ENCODE results near the gene ARHGEF17. TPM values are rescaled to one million over a fixed set of nuclear protein-coding genes. Genes with fewer than 3 reads are reported as not detected.

ARHGEF17 gene
- total and polyA plus RNA-seq, 2 of the 8 experiments (the other 6 are each of a cell fraction or from before 2014, with no cell fraction given), result 11.3 to 14.6 TPM

DNA sequence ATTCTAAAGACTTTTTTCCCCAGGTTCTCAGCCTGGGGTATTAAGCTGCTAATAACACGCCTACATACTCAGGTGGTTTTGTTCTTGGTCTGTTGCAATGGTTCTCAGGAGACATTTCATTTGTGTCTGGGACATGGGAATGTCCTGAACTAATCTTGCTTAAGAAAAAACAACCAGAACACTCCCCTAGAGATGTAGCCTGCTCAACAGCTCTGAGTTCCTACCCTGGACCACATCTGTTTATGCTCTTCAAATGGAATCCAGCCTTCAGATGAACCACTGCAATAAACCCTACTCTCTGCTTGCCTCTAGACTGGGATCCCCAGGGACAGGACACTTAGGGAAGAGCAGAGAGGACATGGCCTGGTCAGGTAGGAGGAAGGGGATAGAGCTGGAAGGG, 98.1 kb downstream of the ARHGEF17 start:
- H3K23ac ChIP-seq (ENCODE audit: insufficient read length), result no peak overlapping the region
- TF ChIP-seq ZNF274 (IDR thresholded peaks at IDR 0.05; ENCODE audit: borderline replicate concordance, extremely low read depth, low read length) (no peak), SIX5 (IDR thresholded peaks at IDR 0.05; ENCODE audit: low read depth, low read length) (no peak), CEBPB (IDR thresholded peaks at IDR 0.05; ENCODE audit: low read depth, low read length) (no peak), POU5F1 (IDR thresholded peaks at IDR 0.05; ENCODE audit: low read depth, low read length) (no peak), POLR2AphosphoS5 (IDR thresholded peaks at IDR 0.05; ENCODE audit: low read depth, low read length) (no peak), SIN3A (conservative IDR thresholded peaks at IDR 0.05 in 1 of 2, IDR thresholded peaks at IDR 0.05 in 1 of 2; ENCODE audit: low read depth in 1 of 2, low read length in 2 of 2) (no peak), YY1 (IDR thresholded peaks at IDR 0.05; ENCODE audit: low read depth, low read length) (no peak), SP4 (IDR thresholded peaks at IDR 0.05; ENCODE audit: low read length) (no peak), RBBP5 (IDR thresholded peaks at IDR 0.05; ENCODE audit: borderline replicate concordance, low read depth, low read length) (no peak), JUND (IDR thresholded peaks at IDR 0.05; ENCODE audit: low read length) (no peak)
- no peak overlapping the region for H3K18ac ChIP-seq (ENCODE audit: extremely low read depth, low read length)
- H3K36me3 ChIP-seq (ENCODE audit: control insufficient read depth in 2 of 4, insufficient read depth in 4 of 4, low read length in 3 of 4), result peaks cover 0 to 20% (median 6%) of the 10 kb centered on the region in 4 experiments; a peak in 5 of 8 replicates
- H3K4me2 ChIP-seq (ENCODE audit: insufficient read depth in 1 of 2, low read depth in 2 of 2, low read length in 2 of 2), result no peak overlapping the region
- H3K56ac ChIP-seq (replicated peaks; ENCODE audit: insufficient read length, low read depth, low read length), result no peak overlapping the region
- no peaks in the 10 kb centered on the region for H3K79me1 ChIP-seq (ENCODE audit: low read depth, low read length)
- H2BK5ac ChIP-seq (ENCODE audit: low read depth, low read length), result no peak overlapping the region
- H3K27me3 ChIP-seq (replicated peaks in 1 of 4; ENCODE audit: control insufficient read depth in 3 of 4, extremely low read depth in 1 of 4, insufficient read depth in 3 of 4, low read length in 3 of 4), result no peaks in the 10 kb centered on the region
- no peak overlapping the region for H3K14ac ChIP-seq (ENCODE audit: insufficient read length)
- H3K9ac ChIP-seq (replicated peaks in 1 of 4; ENCODE audit: extremely low read depth in 1 of 4, low read depth in 3 of 4, low read length in 3 of 4), result no peak overlapping the region
- no peak overlapping the region for H2BK12ac ChIP-seq (ENCODE audit: low read depth, low read length)
- no peak overlapping the region for H2AFZ ChIP-seq (ENCODE audit: low read length)
- no peak overlapping the region for H4K8ac ChIP-seq (ENCODE audit: extremely low read depth, insufficient read depth, low read length)
- no peak overlapping the region for H2BK20ac ChIP-seq (ENCODE audit: low read length)
- H2AK5ac ChIP-seq (ENCODE audit: low read depth, low read length), result no peak overlapping the region
- no peak overlapping the region for H3K4ac ChIP-seq (replicated peaks; ENCODE audit: insufficient read length, low read depth, low read length)
- H3K79me2 ChIP-seq (ENCODE audit: control insufficient read depth in 1 of 2, insufficient read depth in 2 of 2, low read length in 2 of 2), result no peaks in the 10 kb centered on the region
- WGBS, 2 experiments (ENCODE audit: extremely low coverage in 1 of 2, insufficient coverage in 1 of 2, insufficient read length in 1 of 2, insufficient replicate concordance in 2 of 2, low coverage in 1 of 2, low lambda C conversion rate in 2 of 2, missing lambda C conversion rate in 1 of 2), result 64% methylated on average over 1 of the region's 1 CpG; no CpG with 5 or more reads in 1 of the 2 experiments
- peaks cover 0 to 3% (median 1%) of the 10 kb centered on the region in 4 experiments; a peak in 4 of 7 replicates for H3K4me1 ChIP-seq (replicated peaks in 1 of 4; ENCODE audit: control insufficient read depth in 3 of 4, insufficient read depth in 4 of 4, low read length in 3 of 4)
- H3K27ac ChIP-seq (ENCODE audit: low read depth, low read length), result no peak overlapping the region
- CTCF ChIA-PET (ENCODE audit: partially characterized antibody), result interaction anchor here (1.0 to 4.1 kb wide), 12 partner anchors 8 to 255 kb away, joined by 3 to 27 read pairs (median 6); no protein-coding TSS in a partner anchor
- H3K23me2 ChIP-seq (ENCODE audit: low read depth, low read length), result no peaks in the 10 kb centered on the region
- peaks cover 0 to 3% of the 10 kb centered on the region in 2 experiments for H4K20me1 ChIP-seq (replicated peaks in 1 of 2; ENCODE audit: control insufficient read depth in 1 of 2, insufficient read depth in 2 of 2, low read length in 2 of 2)
- no peak overlapping the region for H4K5ac ChIP-seq (ENCODE audit: insufficient read length, low read depth, low read length)
- DNase-seq (ENCODE audit: low read depth in 1 of 2, low spot score in 2 of 2) (no peak), FAIRE-seq (no peak)
- H2BK15ac ChIP-seq (ENCODE audit: low read length), result no peak overlapping the region
- no peaks in the 10 kb centered on the region for H3K9me3 ChIP-seq (ENCODE audit: insufficient read depth in 2 of 2, low read depth in 1 of 2, low read length in 1 of 2)
- H2BK120ac ChIP-seq (replicated peaks; ENCODE audit: low read depth, low read length), result no peak overlapping the region
- H3K4me3 ChIP-seq (ENCODE audit: extremely low read depth in 1 of 4, insufficient read depth in 2 of 4, low read depth in 3 of 4, low read length in 4 of 4), result no peak overlapping the region
- no peak overlapping the region for H4K91ac ChIP-seq (replicated peaks; ENCODE audit: insufficient read length, low read length)
- POLR2A ChIA-PET (ENCODE audit: partially characterized antibody), result interaction anchor here (1.3 kb wide), 1 partner anchor 14 kb away, joined by 3 read pairs; no protein-coding TSS in a partner anchor

Data from H1 (cell line).